ENCODE data around the gene TAF15.

TAF15 gene

GRCh38 chr17:35784895-35785294 lies 24.4 kb upstream of the TAF15 start:
- no peak for DNase-seq (ENCODE audit: low read depth)
- no peak for TF ChIP-seq CTCF (IDR thresholded peaks at IDR 0.05; ENCODE audit: control insufficient read depth, insufficient read depth, low read depth, low read length, missing control alignments)
- H3K4me3 ChIP-seq (ENCODE audit: control insufficient read depth, low read depth, low read length) = no peak overlapping the region

GRCh38 chr17:35786941-35787432 lies 22.3 kb upstream of the TAF15 start:
- DNase-seq (ENCODE audit: low read depth) = no peak
- no peak overlapping the region for H3K4me3 ChIP-seq (ENCODE audit: control insufficient read depth, low read depth, low read length)
- no peak for TF ChIP-seq CTCF (IDR thresholded peaks at IDR 0.05; ENCODE audit: control insufficient read depth, insufficient read depth, low read depth, low read length, missing control alignments)

- TF ChIP-seq CTCF (IDR thresholded peaks at IDR 0.05; ENCODE audit: control insufficient read depth, insufficient read depth, low read depth, low read length, missing control alignments) = no peak
- DNase-seq (ENCODE audit: low read depth) = no peak
- H3K4me3 ChIP-seq (ENCODE audit: control insufficient read depth, low read depth, low read length) = no peak overlapping the region
These were observed 20.6 kb upstream of the TAF15 start for GRCh38 chr17:35788477-35789368.

GRCh38 chr17:35790841-35791240 lies 18.4 kb upstream of the TAF15 start:
- TF ChIP-seq CTCF (IDR thresholded peaks at IDR 0.05; ENCODE audit: control insufficient read depth, insufficient read depth, low read depth, low read length, missing control alignments) = no peak
- no peak for DNase-seq (ENCODE audit: low read depth)
- H3K4me3 ChIP-seq (ENCODE audit: control insufficient read depth, low read depth, low read length) = no peak overlapping the region

GRCh38 chr17:35791681-35792350 lies 17.5 kb upstream of the TAF15 start:
- no peak for TF ChIP-seq CTCF (IDR thresholded peaks at IDR 0.05; ENCODE audit: control insufficient read depth, insufficient read depth, low read depth, low read length, missing control alignments)
- no peak overlapping the region for H3K4me3 ChIP-seq (ENCODE audit: control insufficient read depth, low read depth, low read length)
- DNase-seq (ENCODE audit: low read depth) = no peak

GRCh38 chr17:35793257-35793656 lies 16.0 kb upstream of the TAF15 start:
- no peak for DNase-seq (ENCODE audit: low read depth)
- no peak overlapping the region for H3K4me3 ChIP-seq (ENCODE audit: control insufficient read depth, low read depth, low read length)
- no peak for TF ChIP-seq CTCF (IDR thresholded peaks at IDR 0.05; ENCODE audit: control insufficient read depth, insufficient read depth, low read depth, low read length, missing control alignments)
